Endometrial microvascular endothelial cells (primary cell): ENCODE results near the gene STRIP2. TPM values are rescaled to one million over a fixed set of nuclear protein-coding genes. Genes with fewer than 3 reads are reported as not detected.
"Not testable (repeated sequence)": the region's sequence is repeated elsewhere in the genome, so short reads cannot be mapped to it uniquely, and the experiment has no call there.

Experiments used
- in situ Hi-C: cut with HindIII; loops from 2 replicates; pipeline ENCODE4 v1.10.0; 2017; ENCODE audit warnings: low sequenced_read_pairs, low pct_unique_long_range_greater_than_20kb; ENCODE audit errors: inconsistent ontology term
- total RNA-seq: library from RNA; depleted of rRNA; stranded (reverse); fragments of >200 nt; gene quantifications from one replicate; pipeline ENCODE4 v1.2.3, GENCODE V29; 2015; ENCODE audit errors: inconsistent ontology term

The STRIP2 gene
- 17.5 TPM for total RNA-seq

DNA sequence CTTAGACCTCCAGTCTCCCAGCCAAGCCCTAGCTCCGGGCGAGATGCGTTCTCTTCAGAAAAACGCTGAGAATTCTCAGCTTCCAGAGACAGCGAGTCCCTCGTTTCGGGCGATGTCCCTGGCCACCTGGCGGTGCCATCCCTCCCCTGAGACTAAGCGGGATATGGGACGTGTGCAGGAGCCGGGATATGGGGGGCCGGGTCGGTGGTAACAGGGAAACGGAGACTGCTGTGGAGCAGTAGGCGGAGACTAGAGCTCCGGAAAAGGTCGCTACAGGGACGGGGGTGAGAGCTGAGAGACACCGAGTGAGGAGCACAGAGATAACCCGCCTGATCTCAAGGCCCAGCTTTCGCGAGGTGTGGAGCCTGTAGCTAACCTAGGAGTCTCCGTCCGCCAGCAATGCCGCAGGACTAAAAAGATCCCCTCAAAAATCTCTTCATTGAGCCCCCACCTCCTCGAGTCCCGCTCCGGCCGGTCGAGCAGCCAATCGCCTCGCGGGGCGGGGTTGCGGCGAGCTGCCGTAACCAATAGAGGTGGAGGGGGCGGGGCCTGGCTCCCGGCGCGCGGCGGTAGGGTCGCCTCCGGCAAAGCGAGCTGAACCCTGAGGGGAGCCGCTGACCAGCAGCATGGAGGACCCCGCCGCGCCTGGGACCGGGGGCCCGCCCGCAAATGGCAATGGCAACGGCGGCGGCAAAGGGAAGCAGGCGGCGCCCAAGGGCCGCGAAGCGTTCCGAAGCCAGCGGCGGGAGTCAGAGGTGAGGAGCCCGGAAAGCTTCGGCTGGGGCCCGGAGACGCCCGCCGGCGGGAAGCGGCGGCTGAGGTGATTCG lies at the start of gene STRIP2:
STRIP2 (plus strand) TSS at position 586 of the 828 bp plus-strand sequence; CDS start at position 627, 41 bp downstream.
- in situ Hi-C loops: no loop called here

DNA sequence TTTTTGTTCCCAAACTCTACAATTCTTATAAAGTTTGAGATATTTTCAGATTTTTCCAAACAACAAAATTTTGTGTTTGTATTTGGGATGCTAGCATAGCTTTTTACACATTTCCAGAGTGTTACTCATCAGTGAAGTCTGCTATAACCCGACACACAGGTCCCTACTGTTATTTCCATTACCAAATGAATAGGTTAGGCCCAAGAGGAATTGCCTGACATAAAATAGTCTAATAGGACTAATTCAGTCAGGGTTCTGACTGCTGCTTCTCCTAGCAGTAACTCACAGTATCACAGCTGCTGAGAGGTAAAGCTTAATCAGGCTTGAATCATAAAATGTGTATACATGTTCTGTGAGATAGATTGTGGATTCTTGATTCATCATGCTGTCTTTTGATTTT lies 49.1 kb upstream of the STRIP2 start:
- in situ Hi-C loops: no loop called here

GRCh38 chr7:129385598-129385997 lies 48.6 kb upstream of the STRIP2 start:
- in situ Hi-C loops: no loop called here

DNA sequence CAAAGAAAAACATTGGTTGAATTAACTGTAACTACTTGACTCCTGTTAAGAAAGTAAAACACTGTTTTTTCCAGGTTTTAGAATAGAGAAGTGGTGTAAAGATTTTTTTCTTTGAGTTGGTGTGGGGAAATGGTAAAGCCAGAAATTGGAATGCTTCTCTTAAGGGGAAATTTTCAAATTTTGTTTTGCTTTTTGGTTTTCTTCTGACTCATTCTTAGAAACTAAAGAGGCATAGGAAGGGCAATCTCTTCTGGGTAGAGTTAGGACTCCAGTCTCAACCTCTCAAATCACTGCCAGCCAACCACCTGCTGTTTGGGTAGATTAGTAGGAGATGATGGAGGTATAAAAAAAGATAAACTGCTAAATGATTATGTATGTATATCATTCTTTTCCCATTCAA lies 47.7 kb upstream of the STRIP2 start:
- in situ Hi-C loops: no loop called here

DNA sequence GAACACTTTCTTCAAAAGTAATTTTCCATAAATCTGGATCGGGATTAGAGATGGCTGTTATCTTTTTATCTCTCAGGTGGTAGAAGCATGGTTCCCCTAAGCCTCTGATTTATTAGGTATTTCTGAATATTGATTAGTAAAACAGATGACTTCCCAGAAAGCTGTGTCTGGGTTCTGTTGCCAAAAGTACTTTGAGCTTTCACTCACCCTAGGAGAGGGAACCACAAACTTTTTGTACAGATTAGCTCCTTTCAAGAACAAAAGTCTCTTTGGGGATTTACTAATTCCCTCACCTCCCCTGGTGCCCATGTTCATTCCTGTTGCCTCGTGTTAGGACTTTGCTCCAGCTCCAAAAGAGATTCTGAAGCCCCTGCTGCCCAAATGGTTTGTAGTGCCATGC lies 46.7 kb upstream of the STRIP2 start:
- in situ Hi-C loops: no loop called here

DNA sequence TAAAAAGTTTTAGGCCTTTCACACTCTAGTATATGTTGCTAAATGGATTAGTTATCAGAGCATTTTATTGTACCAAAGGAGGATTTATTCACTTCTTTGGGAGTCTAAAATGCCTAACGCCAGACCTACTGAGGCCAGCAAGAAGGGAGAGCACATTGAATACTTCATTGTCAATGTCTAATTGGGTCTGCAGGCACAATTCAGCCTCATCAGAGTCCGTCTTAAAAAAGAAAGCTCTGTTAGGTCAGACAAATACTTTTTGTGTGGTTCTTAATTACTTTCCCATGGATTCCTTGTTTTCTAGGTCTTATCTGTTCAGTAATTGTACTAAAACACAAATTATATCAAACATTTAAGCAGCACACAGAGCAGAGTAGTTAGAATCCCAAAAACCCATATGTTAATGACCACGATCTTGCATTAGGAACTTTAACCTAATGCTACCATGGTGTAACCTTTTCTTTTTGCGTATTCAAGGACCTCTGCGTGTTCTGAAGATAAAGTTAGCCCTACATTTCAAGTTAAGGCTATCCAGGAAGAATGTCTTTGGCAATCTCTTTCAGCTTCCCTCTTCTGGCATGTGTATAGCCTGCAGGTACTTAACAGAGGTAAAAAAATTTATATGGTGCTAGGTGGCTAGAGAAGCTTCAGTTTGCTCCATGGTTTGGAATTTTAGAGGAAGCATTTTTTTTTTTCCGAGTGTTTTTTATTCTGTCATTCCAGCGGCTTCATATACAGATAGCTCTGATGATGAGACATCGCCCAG lies 45.7 kb upstream of the STRIP2 start:
- in situ Hi-C loops: no loop called here

GRCh38 chr7:129389829-129390228 lies 44.4 kb upstream of the STRIP2 start:
- in situ Hi-C loops: no loop called here

- in situ Hi-C loops: no loop called here
Observed at GRCh38 chr7:129390314-129390713, 43.9 kb upstream of the STRIP2 start.

- in situ Hi-C loops: no loop called here
Observed at GRCh38 chr7:129391546-129392171, 42.6 kb upstream of the STRIP2 start.

- in situ Hi-C loops: no loop called here
Observed at GRCh38 chr7:129393255-129393654, 41.0 kb upstream of the STRIP2 start.

DNA sequence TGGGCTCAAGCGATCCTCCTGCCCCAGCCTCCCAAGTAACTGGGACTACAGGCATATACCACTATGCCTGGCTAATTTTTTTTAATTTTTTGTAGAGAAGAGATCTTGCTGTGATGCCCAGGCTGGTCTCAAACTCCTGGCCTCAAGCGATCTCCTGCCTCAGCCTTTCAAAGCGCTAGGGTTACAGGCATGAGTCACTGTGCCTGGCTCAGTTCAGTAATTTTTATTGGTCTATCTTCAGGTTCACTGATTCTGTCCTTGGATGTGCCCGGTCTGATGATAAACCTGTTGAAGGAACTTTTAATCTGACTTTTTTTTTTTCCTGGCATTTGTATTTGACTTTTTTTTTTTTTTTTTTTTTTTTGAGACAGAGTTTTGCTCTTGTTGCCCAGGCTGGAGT lies 40.1 kb upstream of the STRIP2 start:
- in situ Hi-C loops: no loop called here

- in situ Hi-C loops: no loop called here
Observed at GRCh38 chr7:129394982-129395914, 39.0 kb upstream of the STRIP2 start.

DNA sequence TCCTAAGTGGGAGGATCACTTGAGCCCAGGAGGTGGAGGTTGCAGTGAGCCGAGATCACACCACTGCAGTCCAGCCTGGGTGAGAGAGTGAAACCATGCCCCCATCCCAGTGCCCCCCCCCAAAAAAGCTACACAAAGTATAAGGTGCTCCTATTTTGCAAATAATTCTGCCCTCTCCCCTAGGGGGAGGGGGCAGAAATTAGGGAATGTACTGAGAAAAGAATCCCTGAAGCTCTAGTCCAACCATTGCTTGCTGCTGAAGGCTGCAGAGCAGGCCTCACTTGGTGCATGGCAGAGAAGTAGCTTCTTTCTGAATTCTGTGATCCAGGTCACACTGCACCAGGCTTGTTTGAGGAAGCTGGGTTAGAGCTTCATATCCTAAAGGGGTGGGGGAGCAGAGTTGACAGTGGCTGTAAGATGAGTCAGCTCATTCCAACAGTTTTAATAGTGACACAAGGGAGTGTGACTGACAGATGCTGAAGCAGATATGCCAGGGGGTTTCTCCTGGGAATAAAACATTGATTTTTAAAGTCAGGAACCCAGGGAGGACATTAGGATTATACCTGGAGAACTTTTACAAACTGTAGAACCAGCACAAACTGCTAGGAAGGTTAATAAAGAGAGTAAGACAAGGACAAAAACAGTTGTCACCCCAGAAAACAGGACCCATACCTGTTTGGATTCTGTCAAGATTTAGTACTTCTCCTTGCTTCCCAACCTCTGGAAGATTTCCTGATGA lies 32.8 kb upstream of the STRIP2 start:
- in situ Hi-C loops: no loop called here

GRCh38 chr7:129401967-129402860 lies 32.0 kb upstream of the STRIP2 start:
- in situ Hi-C loops: no loop called here

- in situ Hi-C loops: no loop called here
Observed at GRCh38 chr7:129405527-129405926, 28.7 kb upstream of the STRIP2 start.

GRCh38 chr7:129410238-129410637 lies 24.0 kb upstream of the STRIP2 start:
- in situ Hi-C loops: not testable (repeated sequence)

DNA sequence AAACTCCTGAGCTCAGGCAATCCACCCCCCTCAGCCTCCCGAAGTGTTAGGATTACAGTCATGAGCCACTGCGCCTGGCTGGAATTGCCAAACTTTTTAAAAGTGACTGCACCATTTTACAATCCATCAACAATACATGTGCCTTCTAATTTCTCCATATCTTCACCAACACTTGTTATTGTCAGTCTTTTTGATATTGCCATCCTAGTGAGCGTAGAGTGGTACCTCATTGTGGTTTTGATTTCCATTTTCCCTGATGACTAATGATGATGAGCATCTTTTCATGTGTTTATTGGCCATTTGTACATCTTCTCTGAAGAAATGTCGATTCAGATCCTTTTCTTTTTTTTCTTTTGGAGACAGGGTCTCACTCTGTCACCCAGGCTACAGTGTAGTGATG lies 21.7 kb upstream of the STRIP2 start:
- in situ Hi-C loops: no loop called here
